NCI-H526 (cell line): ENCODE measurements around the gene RASGRP1.

ENCODE experiments used
- DNase-seq, 2 experiments: peaks; one replicate each; lab custom pipeline; 2025; lab: John Stamatoyannopoulos, UW

The RASGRP1 gene

DNA sequence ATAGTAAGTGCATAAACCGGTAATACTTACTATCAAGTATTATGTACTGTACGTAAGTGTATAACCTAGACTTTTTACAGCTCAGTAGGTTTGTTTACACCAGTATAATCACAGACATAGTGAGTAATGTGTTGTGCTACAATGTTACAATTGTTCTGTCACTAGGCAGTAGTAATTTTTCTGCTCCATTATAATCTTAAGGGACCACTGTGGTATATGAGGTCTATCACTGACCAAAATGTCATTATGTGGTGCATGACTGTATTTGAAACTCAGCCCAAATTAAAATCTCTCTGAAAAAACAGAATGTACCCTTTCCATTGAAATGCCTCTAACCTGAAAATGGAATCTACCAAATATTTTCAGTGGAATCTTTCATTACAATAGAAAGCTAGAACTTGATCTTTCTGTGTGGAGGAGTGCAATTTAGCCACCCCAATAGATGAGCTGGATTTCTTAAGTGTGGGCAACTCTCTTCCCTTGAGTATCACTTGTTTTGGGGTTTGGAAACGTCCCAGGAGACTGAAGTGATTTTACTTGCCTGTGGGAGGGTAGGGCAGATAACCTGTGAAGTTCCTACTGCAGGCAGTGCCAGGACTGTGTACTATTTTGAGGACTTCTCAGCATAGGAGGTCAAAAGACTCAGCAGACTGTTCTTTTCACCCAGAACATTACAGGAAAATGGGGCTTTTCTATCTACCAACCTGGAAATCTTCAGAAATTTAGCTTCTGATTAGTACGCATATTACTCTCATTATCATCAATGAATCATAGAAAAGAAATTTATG lies 59.7 kb downstream of the RASGRP1 start:
- DNase-seq, result no peak

GRCh38 chr15:38503496-38503895 lies 61.1 kb downstream of the RASGRP1 start:
- no peak for DNase-seq

DNA sequence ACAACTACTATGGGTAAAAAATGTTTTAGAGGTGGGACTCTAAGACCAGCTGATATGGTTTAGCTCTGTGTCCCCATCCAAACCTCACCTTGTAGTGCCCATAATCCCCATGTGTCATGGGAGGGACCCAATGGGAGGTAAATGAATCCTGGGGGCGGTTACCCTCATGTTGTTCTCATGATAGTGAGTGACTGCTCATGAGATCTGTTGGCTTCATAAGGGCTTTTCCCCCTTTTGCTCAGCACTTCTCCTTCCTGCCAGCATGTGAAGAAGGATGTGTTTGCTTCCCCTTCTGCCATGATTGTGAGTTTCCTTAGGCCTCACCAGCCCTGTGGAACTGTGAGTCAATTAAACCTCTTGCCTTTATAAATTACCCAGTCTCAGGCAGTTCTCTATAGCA lies 65.0 kb downstream of the RASGRP1 start:
- no peak for DNase-seq

DNA sequence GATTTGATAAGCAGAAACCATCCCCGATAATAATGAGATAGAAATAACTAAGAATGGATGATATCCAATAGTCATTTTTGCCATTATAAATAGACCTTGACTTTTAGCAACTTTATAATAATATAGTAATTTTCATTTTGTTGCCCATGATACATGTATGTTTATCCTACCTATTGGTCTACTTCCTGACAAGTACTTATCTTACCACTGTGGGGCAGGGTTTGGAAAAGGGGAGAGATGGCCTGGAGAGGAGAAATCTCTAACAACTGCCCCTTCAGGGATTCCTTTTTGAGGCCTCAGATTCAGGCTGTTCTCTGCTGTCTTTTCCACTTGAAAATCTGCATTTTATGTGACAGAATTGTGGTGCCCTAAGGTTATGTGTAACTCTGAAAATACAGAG lies 68.5 kb downstream of the RASGRP1 start:
- DNase-seq, result no peak

GRCh38 chr15:38490242-38490922 lies 74.2 kb downstream of the RASGRP1 start:
- no peak for DNase-seq

- no peak for DNase-seq
Measured at GRCh38 chr15:38487378-38487777, 77.2 kb downstream of the RASGRP1 start.

GRCh38 chr15:38486936-38487335 lies 77.7 kb downstream of the RASGRP1 start:
- no peak for DNase-seq

DNA sequence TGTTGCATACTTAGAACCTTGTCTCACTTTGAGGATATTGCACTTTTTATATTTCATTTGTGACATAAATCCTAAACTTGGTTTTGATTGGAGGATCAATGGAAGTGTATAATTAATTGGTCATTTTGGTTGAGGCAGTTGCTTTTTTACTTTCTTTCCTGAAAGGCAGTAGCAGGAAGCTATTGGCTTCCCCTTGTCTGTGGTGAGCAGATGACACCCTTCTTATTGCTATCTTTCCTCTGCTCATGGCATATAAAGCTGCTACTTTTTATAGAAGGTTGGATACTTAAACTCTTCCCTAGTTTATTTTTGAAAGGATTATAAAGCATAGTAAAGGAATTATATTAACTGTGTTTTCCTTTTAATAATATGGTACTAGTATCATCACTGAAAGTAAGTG lies 82.0 kb downstream of the RASGRP1 start:
- no peak for DNase-seq

DNA sequence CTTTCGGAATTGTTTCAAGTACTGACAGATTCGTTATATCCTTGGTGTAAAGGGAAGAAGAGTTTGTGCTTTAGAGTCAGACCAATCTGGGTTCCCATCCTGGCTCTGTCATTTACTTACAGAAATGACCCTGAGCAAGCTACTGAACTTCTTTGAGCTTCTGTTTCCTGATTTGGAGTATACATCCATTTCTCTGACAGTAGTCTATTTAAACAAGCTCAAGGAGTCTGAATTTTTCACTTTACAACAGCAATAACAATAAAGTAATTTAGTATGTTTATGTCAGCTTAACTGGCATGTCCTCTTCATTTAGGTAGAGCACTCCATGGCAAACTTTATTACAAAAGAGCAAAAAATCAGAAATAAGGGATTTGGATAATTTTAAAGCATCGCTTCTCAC lies 82.9 kb downstream of the RASGRP1 start:
- DNase-seq, result no peak

- no peak for DNase-seq
Measured at GRCh38 chr15:38481113-38481512, 83.5 kb downstream of the RASGRP1 start.

DNA sequence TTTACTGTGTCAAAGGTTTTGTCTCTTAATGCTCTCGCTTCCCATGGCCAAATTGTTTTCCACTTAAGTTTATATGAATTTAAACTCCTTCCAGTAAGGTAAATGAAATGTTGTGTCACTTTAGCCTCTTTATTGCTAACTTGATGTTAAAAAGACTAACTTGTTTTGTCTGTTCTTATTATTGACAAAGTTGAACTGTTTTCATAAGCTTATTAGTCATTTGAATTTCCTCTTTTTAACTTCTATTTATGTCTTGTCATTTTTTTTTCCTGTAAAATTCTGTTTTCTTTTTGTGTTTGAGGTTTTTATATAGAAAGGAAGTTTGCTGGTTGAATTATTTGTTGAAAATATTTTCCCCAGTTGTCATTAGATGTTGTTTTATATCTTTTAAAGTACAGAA lies 84.9 kb downstream of the RASGRP1 start:
- DNase-seq, result no peak

GRCh38 chr15:38479266-38479665 lies 85.3 kb downstream of the RASGRP1 start:
- no peak for DNase-seq

DNA sequence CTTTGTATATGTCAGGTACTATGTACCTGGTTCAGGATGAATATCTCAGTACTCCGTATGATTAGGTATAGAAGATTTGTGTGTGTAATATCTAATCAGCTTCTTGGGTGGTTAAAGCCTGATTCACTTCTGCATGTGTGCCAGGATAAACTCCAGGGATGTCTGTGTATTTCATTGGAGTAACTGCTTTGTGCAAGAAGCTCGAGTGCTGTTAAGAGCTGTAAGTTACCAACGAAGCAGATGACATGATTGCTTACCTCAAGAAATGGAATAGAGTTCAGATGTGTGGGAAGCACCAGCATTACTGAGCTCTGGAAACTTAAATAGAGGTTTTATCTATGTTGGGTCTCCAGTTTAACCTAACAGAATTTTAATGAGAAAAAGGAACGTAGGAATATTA lies 87.0 kb downstream of the RASGRP1 start:
- DNase-seq, result no peak

GRCh38 chr15:38476120-38476519 lies 88.5 kb downstream of the RASGRP1 start:
- DNase-seq, result no peak

DNA sequence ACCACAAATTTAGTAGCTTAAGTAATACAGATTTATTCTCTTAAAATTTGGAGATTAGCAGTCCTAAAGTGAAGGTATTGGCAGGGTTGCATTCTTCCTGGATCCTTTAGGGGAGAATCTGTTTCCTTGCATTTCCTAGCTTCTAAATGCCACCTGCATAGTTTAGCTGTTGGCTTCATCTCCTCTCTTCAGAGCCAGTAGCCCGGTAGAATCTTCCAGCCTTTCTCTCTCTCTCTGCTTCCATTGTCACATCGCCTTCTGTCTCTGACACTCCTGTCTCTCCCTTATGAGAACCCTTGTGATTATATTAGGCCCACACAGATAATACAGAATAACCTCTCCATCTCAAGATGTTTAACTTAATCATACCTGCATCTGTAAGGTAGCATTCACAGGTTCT lies 89.3 kb downstream of the RASGRP1 start:
- no peak for DNase-seq

DNA sequence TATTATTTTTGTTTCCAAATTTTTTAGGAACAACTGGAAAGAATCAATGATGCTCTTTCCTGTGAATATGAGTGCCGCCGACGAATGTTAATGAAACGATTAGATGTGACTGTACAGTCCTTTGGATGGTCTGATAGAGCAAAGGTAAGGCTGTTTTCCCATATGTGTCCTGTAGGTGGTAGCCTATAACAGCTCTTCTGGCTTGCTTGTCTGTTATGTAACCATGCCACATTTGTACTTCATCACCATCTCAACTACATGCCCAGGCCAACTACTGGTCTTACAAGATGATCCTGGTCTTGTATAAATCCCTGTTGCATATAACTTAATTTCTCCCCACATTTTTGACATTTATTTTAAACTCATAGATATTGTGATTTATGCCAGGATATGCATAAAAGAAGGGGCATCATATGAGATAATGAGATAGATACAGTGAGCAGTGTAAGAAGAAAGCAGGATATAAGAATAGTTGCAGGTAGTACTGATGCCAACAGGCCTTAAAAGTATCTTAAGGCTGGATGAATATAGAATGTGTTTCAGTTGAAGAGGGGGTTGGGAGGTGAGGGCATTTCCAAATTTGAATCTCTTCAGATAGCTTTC lies 90.4 kb downstream of the RASGRP1 start:
- DNase-seq, result peak; percentile 60 to 79

DNA sequence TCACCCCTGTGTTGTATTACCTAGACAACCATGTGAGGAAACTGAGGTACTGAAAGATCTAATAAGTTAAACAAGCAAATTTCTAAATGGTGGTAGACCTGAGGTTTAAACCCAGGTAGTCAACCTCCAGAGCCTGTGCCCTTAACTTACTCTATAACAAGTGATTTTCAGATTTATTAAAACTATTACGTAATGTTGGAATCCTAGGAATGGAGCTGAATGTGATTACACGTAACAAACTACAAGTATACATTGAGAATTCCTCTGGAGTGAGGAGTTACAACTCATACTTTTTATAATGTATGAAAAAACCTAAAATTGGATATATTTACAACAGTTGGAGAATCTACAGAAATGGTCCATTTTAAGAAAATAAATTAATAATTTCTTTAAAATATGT lies 92.6 kb downstream of the RASGRP1 start:
- DNase-seq, result no peak

DNA sequence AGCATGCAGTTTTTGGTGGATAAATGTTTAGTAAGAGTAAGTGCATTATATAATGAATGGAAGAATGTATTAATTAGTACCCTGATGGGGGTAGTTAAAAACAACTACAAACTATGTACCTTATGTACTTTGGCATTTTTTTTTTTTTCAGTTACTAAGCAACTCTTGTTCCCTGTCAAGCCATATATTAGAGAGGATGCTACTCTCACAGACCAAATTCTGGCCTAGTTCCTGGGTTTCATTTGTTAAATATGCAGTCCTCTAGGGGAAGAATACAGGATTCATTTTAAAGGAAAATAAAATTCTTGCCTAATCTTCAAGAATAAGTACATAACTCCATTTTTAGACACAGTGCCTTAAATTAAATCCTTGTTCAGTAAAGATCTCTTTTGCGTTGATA lies 93.8 kb downstream of the RASGRP1 start:
- no peak for DNase-seq

- DNase-seq, result peak in 1 of 2 experiments; percentile 65
Measured at GRCh38 chr15:38464675-38465074, 99.9 kb downstream of the RASGRP1 start.

- DNase-seq, result peak; percentile 47 to 65
Measured at GRCh38 chr15:38463893-38464292, 100.7 kb downstream of the RASGRP1 start.

DNA sequence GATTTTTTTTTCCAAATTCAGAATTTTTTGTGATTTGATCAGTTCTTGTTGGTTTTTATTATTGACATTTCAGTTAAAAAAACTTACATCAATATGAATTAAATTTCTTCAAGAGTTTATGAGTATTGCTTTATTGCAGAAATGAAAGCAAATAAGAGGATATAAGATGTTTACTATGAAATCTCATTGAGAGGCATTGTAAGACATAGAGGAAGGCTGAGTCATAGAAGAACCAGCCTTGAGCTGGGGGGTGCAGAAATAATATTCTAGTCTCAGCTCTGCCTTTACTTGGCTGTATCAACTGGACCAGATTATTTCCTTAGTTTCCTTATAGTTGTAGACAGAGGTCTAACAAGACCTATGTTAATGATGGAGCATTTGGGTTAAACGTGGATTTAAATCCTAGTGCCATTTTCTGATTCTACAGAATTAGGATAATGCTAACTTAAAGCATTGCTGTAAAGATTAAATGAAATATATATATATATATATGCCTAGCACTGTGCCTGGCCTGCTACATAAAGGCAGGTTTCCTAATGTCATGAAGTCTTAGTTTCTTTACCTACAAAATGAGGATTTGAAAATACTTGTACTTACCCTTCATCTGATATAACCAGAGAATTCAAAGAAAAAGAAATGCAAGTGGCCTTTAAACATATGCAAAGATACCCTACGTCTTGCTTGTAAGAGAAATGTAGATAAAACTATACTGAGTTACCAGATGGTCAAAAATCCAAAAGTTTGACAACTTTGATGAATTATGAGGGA lies 103.4 kb downstream of the RASGRP1 start:
- no peak for DNase-seq

DNA sequence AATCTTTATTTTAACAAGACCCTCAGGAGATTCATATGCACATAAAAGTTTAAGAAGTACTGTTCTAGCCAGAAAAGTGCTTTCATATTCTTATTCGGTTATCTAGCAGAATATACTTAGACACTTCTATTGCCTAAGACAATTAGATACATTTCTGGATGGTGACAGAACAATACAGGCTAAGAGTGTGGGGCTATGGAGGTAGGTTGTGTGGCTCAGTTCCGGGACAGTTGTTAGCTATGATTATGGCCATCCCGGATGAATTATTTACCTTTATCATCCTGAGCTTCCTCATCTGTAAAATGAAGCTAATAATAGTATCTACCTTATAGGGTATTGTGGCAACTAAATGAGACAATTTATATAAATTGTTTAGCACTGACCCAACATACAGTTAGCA lies 104.1 kb downstream of the RASGRP1 start:
- no peak for DNase-seq

DNA sequence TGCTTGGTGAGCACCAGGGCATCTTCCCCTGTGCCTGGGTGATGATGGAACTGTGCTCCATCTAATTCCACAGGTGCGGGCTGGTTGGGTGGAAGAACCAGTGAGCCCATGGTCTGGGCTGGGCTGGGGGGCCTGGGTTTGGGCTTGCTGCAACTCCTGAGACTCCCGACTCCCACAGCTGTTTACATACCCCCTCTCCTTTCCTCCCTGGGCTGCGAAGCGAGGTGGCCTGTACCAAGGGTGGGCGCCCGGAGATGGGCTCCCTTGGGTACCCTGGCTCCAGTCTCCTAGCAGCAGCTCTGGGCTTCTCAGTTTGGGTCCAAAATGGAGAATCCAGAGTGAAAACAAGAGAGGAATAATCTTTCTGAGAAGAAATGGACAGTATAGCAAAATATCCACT lies 105.1 kb downstream of the RASGRP1 start:
- no peak for DNase-seq
